Rectal smooth muscle tissue (tissue), 1 donor: ENCODE data around the gene MRC1.

ENCODE experiments used
- H3K27ac ChIP-seq: one replicate; pipeline ENCODE4 v1.7.0; 2013; ENCODE audit warnings: low read depth, low read length, inconsistent platforms
- H3K27me3 ChIP-seq: one replicate; pipeline ENCODE4 v1.7.0; 2013; ENCODE audit warnings: low read length; ENCODE audit not compliant: control insufficient read depth, insufficient read depth
- H3K36me3 ChIP-seq: one replicate; pipeline ENCODE4 v1.7.0; 2013; ENCODE audit warnings: low read length; ENCODE audit not compliant: control insufficient read depth, insufficient read depth
- H3K4me1 ChIP-seq: one replicate; pipeline ENCODE4 v1.7.0; 2013; ENCODE audit warnings: low read length; ENCODE audit not compliant: control insufficient read depth, insufficient read depth
- H3K4me3 ChIP-seq: one replicate; pipeline ENCODE4 v1.7.0; 2013; ENCODE audit warnings: low read length
- H3K9ac ChIP-seq: one replicate; pipeline ENCODE4 v1.7.0; 2013; ENCODE audit warnings: low read length

Gene MRC1

DNA sequence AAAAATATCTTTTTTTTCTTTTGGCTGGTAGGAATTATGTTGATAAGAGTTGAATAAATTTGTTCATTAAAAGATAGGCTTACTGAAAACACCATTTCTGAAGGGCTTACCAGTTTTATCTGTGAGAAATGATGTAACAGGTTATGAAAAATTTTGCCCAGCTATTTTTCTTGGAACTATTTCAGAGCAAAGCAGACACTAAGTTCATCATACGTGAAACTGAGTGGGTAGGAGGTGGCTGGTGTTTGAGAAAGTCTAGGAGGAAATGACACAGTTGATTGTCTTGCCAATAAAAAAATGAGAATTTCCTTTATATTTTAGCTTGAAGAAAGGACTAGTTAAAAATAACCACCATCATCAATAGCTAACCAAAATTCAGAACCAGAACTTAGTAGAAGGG, 6.2 kb upstream of the MRC1 start:
- H3K27me3 ChIP-seq: no peaks in the 10 kb centered on the region
- no peak overlapping the region for H3K4me3 ChIP-seq
- no peaks in the 10 kb centered on the region for H3K4me1 ChIP-seq
- H3K36me3 ChIP-seq: no peaks in the 10 kb centered on the region
- H3K9ac ChIP-seq: no peak overlapping the region
- no peak overlapping the region for H3K27ac ChIP-seq

DNA sequence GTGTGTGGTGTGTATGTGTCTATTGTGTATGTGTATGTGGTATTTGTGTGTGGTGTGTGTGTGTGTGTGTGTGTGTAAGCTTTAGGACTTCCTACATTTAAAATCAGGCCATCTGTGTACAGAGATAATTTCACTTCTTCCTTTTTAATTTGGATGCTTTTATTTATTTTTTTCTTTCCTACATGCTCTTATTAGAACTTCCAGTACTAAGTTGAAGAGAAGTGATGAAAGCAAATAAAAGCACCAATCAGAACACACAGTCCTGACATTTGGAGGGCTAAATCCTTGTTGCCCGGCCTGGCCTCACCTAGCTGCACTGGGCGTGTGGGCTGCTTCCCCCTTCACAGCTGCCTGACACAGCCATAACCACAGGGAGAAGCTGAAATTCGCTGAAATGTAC, 3.8 kb upstream of the MRC1 start:
- H3K4me1 ChIP-seq: no peaks in the 10 kb centered on the region
- no peaks in the 10 kb centered on the region for H3K36me3 ChIP-seq
- no peak overlapping the region for H3K9ac ChIP-seq
- H3K27me3 ChIP-seq: no peaks in the 10 kb centered on the region
- H3K4me3 ChIP-seq: no peak overlapping the region
- no peak overlapping the region for H3K27ac ChIP-seq

DNA sequence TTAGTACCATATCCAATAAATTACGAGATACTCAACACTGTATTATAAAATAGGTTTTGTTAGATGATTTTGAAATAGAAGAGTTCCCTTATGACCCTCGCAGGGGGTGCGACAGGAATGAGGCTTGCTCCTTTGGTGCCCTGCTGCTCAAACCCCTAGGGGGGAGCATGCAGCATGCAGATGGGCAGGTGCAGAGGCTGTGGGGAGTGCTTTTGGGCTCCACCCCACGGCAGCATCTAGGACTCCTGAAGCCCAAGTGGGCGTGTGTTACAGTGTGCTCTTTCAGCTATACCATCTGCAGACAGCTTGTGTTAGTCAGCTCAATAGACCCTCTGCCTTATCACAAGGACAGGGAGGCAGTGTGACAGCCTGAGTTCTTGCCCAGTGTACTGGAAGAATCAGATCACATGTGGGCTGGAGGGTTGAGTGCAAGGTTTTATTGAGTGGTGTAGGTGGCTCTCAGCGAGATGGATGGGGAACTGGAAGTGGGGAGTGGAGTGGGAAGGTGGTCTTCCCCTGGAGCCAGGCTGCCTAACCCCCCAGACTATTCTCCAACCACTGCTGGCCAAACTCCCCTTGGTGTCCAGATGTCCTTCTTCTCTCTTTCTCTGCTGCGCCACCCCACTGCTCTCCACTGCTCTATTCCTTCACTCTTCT, 3.1 kb upstream of the MRC1 start:
- H3K27me3 ChIP-seq: no peaks in the 10 kb centered on the region
- H3K9ac ChIP-seq: no peak overlapping the region
- no peaks in the 10 kb centered on the region for H3K36me3 ChIP-seq
- no peak overlapping the region for H3K4me3 ChIP-seq
- H3K27ac ChIP-seq: no peak overlapping the region
- H3K4me1 ChIP-seq: no peaks in the 10 kb centered on the region

DNA sequence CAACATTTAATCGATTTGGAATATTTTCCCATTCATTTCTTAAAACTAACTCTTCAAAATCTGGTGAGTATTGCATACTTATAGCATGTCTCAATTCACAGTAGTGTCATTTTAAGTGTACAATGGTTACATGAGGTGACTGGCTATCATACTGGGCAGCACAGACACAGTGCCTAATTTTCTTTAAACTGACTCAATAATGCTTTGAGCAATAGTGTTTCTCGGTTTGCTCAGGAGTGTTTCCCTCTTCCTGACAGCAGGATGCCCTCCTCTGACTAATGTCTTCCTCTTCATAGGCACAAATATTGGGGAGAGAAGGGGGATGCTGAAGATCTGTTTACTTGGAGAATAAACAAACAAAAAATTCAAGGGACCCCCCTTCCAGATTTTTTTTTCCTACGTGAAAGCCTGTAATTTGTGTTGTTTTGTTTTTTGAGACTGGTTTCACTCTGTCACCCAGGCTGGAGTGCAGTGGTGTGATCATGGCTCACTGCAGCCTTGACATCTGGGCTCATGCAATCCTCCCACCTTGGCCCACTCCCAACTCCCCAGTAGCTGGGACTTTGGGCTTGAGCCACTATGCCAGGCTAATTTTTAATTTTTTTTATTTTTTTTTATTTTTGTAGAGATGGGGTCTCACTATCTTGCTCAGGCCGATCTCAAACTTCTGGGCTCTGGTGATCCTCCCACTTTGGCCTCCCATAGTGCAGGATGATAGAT, 2.2 kb downstream of the MRC1 start:
- Histone ChIP-seq H3K9ac (no peak overlapping the region), H3K4me3 (no peak overlapping the region), H3K27me3 (no peaks in the 10 kb centered on the region), H3K27ac (no peak overlapping the region), H3K4me1 (no peaks in the 10 kb centered on the region), H3K36me3 (no peaks in the 10 kb centered on the region)

DNA sequence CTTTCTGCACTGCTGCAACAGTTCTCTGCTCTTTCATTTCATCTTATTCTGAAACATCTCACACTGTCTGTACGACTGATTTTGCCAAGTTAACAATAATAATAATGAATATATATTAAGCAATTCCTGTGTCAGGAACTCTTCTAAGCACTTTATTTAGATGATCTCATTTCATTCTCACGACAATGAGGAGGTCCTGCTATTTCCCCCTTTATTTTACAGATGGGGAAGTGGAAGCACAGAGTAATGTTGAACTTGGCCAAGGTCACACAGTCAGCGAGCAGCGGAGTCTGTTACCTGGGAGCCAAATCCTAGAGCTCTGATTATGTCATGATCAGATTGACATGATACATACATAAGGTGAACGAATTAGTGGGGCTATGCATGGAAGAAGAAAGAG, 5.8 kb downstream of the MRC1 start:
- no peak overlapping the region for H3K9ac ChIP-seq
- H3K27me3 ChIP-seq: no peaks in the 10 kb centered on the region
- H3K4me1 ChIP-seq: no peaks in the 10 kb centered on the region
- H3K4me3 ChIP-seq: no peak overlapping the region
- H3K27ac ChIP-seq: no peak overlapping the region
- no peaks in the 10 kb centered on the region for H3K36me3 ChIP-seq

DNA sequence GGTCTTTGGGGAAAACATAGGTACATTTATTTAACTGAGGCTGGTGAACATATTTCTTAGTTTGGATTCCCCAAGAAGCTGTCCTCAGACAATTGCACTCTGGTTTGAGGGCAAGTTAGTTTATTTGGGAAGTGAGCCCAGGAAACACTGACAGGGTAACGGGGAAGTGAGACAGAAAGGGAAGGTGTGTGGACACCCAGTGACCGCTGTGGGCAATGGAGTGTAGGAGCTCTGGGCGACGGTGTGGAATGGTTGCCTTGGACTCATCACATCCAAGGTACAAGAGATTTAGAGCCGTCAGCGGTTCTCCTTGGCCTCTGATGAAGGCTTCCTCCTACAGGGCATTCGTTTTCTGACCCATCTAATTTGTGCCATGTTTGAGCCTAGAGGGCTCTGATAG, 7.1 kb downstream of the MRC1 start:
- no peak overlapping the region for H3K27ac ChIP-seq
- no peak overlapping the region for H3K4me3 ChIP-seq
- no peaks in the 10 kb centered on the region for H3K27me3 ChIP-seq
- H3K4me1 ChIP-seq: no peaks in the 10 kb centered on the region
- H3K9ac ChIP-seq: no peak overlapping the region
- H3K36me3 ChIP-seq: no peaks in the 10 kb centered on the region

DNA sequence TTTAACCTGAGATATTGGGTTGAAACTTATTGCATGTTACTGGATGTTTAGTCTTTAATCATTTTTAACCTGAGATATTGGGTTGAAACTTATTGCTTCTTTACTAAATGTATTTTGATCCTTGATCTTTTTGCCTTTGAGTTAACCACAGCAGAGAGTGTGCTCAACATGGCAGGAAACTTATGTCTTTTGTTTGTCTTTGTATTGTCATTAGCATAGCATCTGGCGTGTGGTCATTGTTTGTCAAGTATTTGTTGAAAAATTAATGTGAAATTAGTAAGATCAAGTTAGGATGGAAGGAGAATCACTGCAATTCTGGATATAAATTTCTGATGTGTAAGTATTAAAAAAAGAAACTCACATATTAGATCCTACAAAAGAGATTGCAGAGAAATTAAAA, 8.2 kb downstream of the MRC1 start:
- Histone ChIP-seq H3K9ac (no peak overlapping the region), H3K27ac (no peak overlapping the region), H3K4me3 (no peak overlapping the region), H3K27me3 (no peaks in the 10 kb centered on the region), H3K36me3 (no peaks in the 10 kb centered on the region), H3K4me1 (no peaks in the 10 kb centered on the region)

DNA sequence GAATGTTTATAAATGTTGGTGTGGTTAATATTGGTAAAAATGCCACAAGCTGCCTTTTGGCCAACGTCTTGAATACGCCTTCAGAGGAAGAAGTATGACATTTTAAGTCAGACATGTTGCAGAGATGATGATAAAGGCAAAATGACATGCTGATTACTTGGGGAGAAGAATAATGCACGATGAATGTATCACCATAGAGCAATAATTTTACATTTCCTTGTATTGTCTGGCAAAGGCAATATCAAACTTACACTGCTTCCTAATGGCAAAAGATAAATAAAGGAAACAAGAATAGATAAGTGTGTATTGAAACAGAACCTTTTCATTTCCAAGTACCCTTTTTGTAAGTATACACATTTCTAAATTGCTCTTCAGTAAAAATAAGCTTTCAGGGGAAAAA, 8.6 kb downstream of the MRC1 start:
- no peak overlapping the region for H3K4me3 ChIP-seq
- H3K27me3 ChIP-seq: no peaks in the 10 kb centered on the region
- no peak overlapping the region for H3K27ac ChIP-seq
- H3K4me1 ChIP-seq: no peaks in the 10 kb centered on the region
- H3K36me3 ChIP-seq: no peaks in the 10 kb centered on the region
- H3K9ac ChIP-seq: no peak overlapping the region

DNA sequence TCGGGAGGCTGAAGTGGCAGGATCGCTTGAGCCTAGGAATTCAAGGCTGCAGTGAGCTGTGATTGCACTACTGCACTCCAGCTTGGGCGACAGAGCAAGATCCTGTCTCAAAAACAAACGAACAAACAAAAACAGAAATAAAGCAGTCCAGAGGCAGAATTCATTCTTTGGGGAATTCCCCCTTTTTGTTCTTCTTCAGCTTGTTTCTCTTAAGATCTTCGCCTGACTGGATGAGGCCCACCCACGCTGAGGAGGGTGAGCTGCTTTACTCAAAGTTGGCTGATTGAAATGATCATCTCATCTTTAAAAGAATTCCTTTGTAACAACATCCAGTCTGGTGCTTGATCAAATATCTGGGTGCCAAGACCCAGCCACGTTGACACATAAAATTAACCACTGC, 10.7 kb downstream of the MRC1 start:
- Histone ChIP-seq H3K4me1 (no peaks in the 10 kb centered on the region), H3K9ac (no peak overlapping the region), H3K27ac (no peak overlapping the region), H3K4me3 (no peak overlapping the region), H3K36me3 (no peaks in the 10 kb centered on the region), H3K27me3 (no peaks in the 10 kb centered on the region)

DNA sequence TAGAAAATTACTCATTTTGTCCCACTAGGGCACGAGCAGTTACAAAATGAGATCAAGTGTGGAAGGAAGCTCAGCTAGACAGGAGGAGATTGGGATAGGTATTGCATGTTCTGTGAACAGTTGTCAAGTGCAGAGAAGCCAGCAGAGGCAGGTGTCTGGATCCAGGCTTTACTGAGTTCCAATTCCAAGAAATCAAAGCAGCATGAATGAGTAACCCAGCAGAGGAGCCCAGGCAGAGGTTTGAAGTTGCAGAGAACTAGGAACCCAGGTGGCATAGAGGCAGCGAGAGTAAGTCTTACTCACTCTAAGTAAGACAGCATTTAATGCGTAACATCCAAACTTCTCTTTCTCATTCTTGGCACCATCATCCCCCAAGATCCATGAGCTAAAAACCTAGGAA, 11.8 kb downstream of the MRC1 start:
- no peaks in the 10 kb centered on the region for H3K36me3 ChIP-seq
- no peak overlapping the region for H3K4me3 ChIP-seq
- H3K27ac ChIP-seq: no peak overlapping the region
- no peaks in the 10 kb centered on the region for H3K4me1 ChIP-seq
- H3K9ac ChIP-seq: no peak overlapping the region
- H3K27me3 ChIP-seq: no peaks in the 10 kb centered on the region

DNA sequence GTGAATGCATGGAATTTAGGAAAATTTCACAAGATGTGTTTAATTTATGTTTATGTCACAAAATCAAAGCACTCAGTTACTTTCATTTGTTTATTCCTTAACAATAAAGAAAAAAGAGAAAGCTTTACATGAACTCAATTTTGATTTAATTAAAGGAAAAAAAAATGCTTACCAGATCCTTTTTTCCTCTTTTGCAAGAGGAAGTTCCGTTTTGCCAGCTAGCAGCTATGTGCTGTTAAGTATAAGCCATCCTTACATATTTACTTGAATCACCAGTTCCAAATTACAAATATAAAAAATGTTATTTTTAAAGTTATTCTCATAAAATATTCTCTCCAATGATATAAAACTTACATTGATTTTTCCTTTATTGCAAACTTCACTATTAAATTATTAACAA, 12.7 kb downstream of the MRC1 start:
- Histone ChIP-seq H3K36me3 (no peaks in the 10 kb centered on the region), H3K27me3 (no peaks in the 10 kb centered on the region), H3K4me3 (no peak overlapping the region), H3K4me1 (no peaks in the 10 kb centered on the region), H3K27ac (no peak overlapping the region), H3K9ac (no peak overlapping the region)

DNA sequence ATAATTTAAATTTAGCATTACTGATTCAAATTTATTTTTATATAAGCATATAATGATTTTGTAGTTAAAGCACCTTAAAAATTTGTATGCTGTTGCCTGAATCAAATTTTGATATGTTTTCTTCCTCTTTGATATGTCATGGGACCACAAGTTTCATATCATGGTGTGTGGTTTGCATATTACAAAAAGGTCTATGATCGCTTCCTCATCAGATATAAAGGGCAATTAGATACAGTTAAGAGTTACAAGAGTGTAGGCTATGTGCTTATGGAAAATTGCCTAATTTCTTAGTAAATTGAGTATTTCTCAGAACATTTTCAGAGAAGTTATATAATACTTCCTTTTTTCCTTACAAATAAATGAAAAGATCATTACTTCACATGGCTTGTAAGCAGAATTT, 22.2 kb downstream of the MRC1 start:
- H3K4me3 ChIP-seq: no peak overlapping the region
- no peaks in the 10 kb centered on the region for H3K36me3 ChIP-seq
- no peak overlapping the region for H3K9ac ChIP-seq
- H3K27me3 ChIP-seq: no peaks in the 10 kb centered on the region
- H3K4me1 ChIP-seq: no peaks in the 10 kb centered on the region
- H3K27ac ChIP-seq: no peak overlapping the region

DNA sequence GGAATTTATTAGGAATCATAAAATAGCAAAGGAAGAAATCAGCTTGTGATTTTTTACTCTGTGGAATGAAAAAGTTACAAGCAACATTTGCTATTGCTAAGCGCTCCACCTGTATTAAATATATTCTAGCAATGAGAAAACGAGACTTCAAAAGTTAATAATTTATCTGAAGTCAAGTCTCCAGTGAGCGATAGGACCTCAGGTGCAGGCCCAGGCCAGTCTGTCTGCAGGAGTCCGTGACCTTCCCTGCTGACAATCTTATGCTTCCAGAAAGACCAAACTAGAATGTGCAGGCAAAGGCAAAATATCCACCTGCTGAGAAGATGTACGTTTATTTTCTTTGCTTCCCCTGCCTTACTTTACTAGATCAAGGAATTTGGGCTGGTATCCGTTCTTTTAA, 22.7 kb downstream of the MRC1 start:
- no peak overlapping the region for H3K27ac ChIP-seq
- H3K4me1 ChIP-seq: peaks cover under 1% of the 10 kb centered on the region
- H3K4me3 ChIP-seq: no peak overlapping the region
- no peak overlapping the region for H3K9ac ChIP-seq
- H3K27me3 ChIP-seq: no peaks in the 10 kb centered on the region
- no peaks in the 10 kb centered on the region for H3K36me3 ChIP-seq
